GM12878 (cell line): ENCODE data around the gene OSCP1. TPM values are rescaled to one million over a fixed set of nuclear protein-coding genes. Genes with fewer than 3 reads are reported as not detected.

ENCODE experiments used
- ATAC-seq: fragments of 200-7000 bp; cut with Tn5 transposase; 3 replicates; pipeline ENCODE4 v1.9.1; 2020; ENCODE audit warnings: mild to moderate bottlenecking, moderate library complexity
- BruUV-seq: library from RNA; stranded (reverse); fragments of 400-500 nt; replicated peaks from 2 replicates; lab custom pipeline; 2021; lab: Mats Ljungman, UMichigan
- CTCF ChIA-PET: fragments of 300-600 bp; sonication (Branson Sonifier 250); formaldehyde crosslinking; extraction: SDS; loops from one replicate; lab custom pipeline; 2021; ENCODE audit warnings: inconsistent platforms; lab: Yijun Ruan, JAX
- POLR2A ChIA-PET: fragments of 350-600 bp; formaldehyde crosslinking; extraction: SDS; loops from one replicate; lab custom pipeline; 2021; ENCODE audit warnings: inconsistent platforms; lab: Charles Lee
- RAD21 ChIA-PET: fragments of 300-600 bp; sonication (Branson Sonifier 250); formaldehyde crosslinking; loops from one replicate; lab custom pipeline; 2023; ENCODE audit warnings: antibody characterized with exemption; ENCODE audit not compliant: unreplicated experiment; lab: Charles Lee
- SMC1A ChIA-PET: fragments of 300-600 bp; sonication (Branson Sonifier 250); formaldehyde crosslinking; loops from one replicate; lab custom pipeline; 2023; ENCODE audit not compliant: unreplicated experiment, uncharacterized antibody; lab: Charles Lee
- DNase-seq: peaks from one replicate; pipeline ENCODE4 v3.0.0-alpha.2; 2011; ENCODE audit warnings: low read depth, low spot score
- FAIRE-seq: peaks from 3 replicates; lab custom pipeline; 2011; peaks lifted over from hg19 to GRCh38; lab: Jason Lieb, UNC
- H2AFZ ChIP-seq: 2 replicates; pipeline ENCODE4 v1.6.0; 2011; ENCODE audit warnings: low read depth, low read length, control low read depth; ENCODE audit not compliant: control insufficient read depth
- H3K27ac ChIP-seq: 2 replicates; pipeline ENCODE4 v1.5.1; 2011; ENCODE audit warnings: control low read depth; ENCODE audit not compliant: control insufficient read depth, insufficient read depth
- H3K27me3 ChIP-seq, 2 experiments: replicated peaks in 1 of 2; 2 replicates each; pipeline versions ENCODE4 v1.6.0 to v1.6.1; 2011; ENCODE audit warnings: low read length in 1 of 2; ENCODE audit not compliant: control insufficient read depth in 2 of 2, insufficient read depth in 2 of 2
- H3K36me3 ChIP-seq, 2 experiments: 2 replicates each; pipeline ENCODE4 v1.5.1; 2011; ENCODE audit warnings: low read length in 1 of 2; ENCODE audit not compliant: control insufficient read depth in 2 of 2, insufficient read depth in 2 of 2
- H3K4me1 ChIP-seq: 2 replicates; pipeline ENCODE4 v1.6.1; 2011; ENCODE audit warnings: mild to moderate bottlenecking, low read length, moderate library complexity, mixed read lengths; ENCODE audit not compliant: control insufficient read depth, insufficient read depth
- H3K4me2 ChIP-seq: 2 replicates; pipeline ENCODE4 v1.6.0; 2011; ENCODE audit warnings: control low read depth; ENCODE audit not compliant: control insufficient read depth, insufficient read depth
- H3K4me3 ChIP-seq: fragments of 200-600 bp; sonication (generic); 2 replicates; pipeline ENCODE4 v1.5.1; 2016
- H3K79me2 ChIP-seq: 2 replicates; pipeline ENCODE4 v1.6.0; 2011; ENCODE audit warnings: low read length; ENCODE audit not compliant: control insufficient read depth, insufficient read depth
- H3K9ac ChIP-seq: 2 replicates; pipeline ENCODE4 v1.8.0; 2011; ENCODE audit warnings: low read length, control low read depth, mixed read lengths; ENCODE audit not compliant: control insufficient read depth, insufficient read depth
- H3K9me3 ChIP-seq: replicated peaks from 3 replicates; pipeline ENCODE4 v1.5.1; 2011; ENCODE audit warnings: mild to moderate bottlenecking, low read length; ENCODE audit not compliant: control insufficient read depth, insufficient read depth
- H4K20me1 ChIP-seq: 2 replicates; pipeline ENCODE4 v1.6.0; 2011; ENCODE audit not compliant: control insufficient read depth, insufficient read depth
- EP300 ChIP-seq, 2 experiments: fragments of 150-350 bp in 1 of 2; IDR thresholded peaks; 2 replicates each; pipeline ENCODE4 v1.6.1; 2011 to 2012; ENCODE audit warnings: low read depth in 2 of 2, low read length in 2 of 2, borderline replicate concordance in 1 of 2, improper control_type of control experiment in 1 of 2, inconsistent platforms in 1 of 2; ENCODE audit not compliant: control insufficient read depth in 1 of 2
- GATAD2B ChIP-seq: fragments of 450-650 bp; conservative IDR thresholded peaks from 2 replicates; pipeline ENCODE4 v1.6.1; 2017; ENCODE audit warnings: low read depth, mild to moderate bottlenecking, moderate library complexity
- SIX5 ChIP-seq: IDR thresholded peaks from 2 replicates; pipeline ENCODE4 v1.6.1; 2011; ENCODE audit warnings: mild to moderate bottlenecking, low read depth, low read length, moderate library complexity; ENCODE audit not compliant: severe bottlenecking
- SRF ChIP-seq, 2 experiments: IDR thresholded peaks; 2 replicates each; pipeline ENCODE4 v1.6.1; 2011; ENCODE audit warnings: low read depth in 2 of 2, low read length in 2 of 2, mild to moderate bottlenecking in 1 of 2, moderate library complexity in 1 of 2
- STAT1 ChIP-seq: fragments of 450-650 bp; conservative IDR thresholded peaks from 2 replicates; pipeline ENCODE4 v1.6.1; 2014; ENCODE audit warnings: antibody characterized with exemption, mild to moderate bottlenecking
- SUZ12 ChIP-seq: fragments of 200-600 bp; sonication (generic); IDR thresholded peaks from one replicate; pipeline ENCODE4 v1.6.1; 2018; ENCODE audit warnings: antibody characterized with exemption, mild to moderate bottlenecking; ENCODE audit not compliant: unreplicated experiment
- ZBED1 ChIP-seq: IDR thresholded peaks from 2 replicates; pipeline ENCODE4 v1.6.1; 2016; ENCODE audit warnings: borderline replicate concordance
- ZNF217 ChIP-seq: fragments of 450-650 bp; IDR thresholded peaks from 2 replicates; pipeline ENCODE4 v1.6.1; 2017; ENCODE audit warnings: antibody characterized with exemption, mild to moderate bottlenecking
- WGBS: methylation state at CpG from one replicate; pipeline ENCODE4 v1.1.6; 2016; ENCODE audit warnings: low lambda C conversion rate; ENCODE audit not compliant: insufficient replicate concordance, insufficient coverage; ENCODE audit errors: missing lambda C conversion rate; 5-methylcytosine and 5-hydroxymethylcytosine counted together
- in situ Hi-C: fragments of 300-500 bp; cut with MboI; formaldehyde crosslinking; loops from 9 replicates; pipeline ENCODE4 v1.14.3; 2018; ENCODE audit warnings: mixed read lengths
- intact Hi-C: fragments of 100-400 bp; cut with micrococcal nuclease; formaldehyde crosslinking; loops from one replicate; pipeline ENCODE4 v1.14.2; 2022; ENCODE audit not compliant: unreplicated experiment
- polyA plus RNA-seq, 11 experiments: library from polyadenylated mRNA; depleted of rRNA in 4 of 11; unstranded in 6 of 11; stranded (reverse) in 5 of 11; fragments of >200 nt; fragmentation: Nextera tagmentation in 4 of 11; fragmentation: Illumina TruSeq in 1 of 11; extraction: Ambion mirVana in 4 of 11; extraction: Trizol in 1 of 11; gene quantifications; 1 replicate in 1 of 11; 2 replicates in 10 of 11; pipeline versions ENCODE4 v1.2.1 to v1.2.3, GENCODE V29; 2011 to 2016; ENCODE audit warnings: inconsistent platforms in 2 of 11, missing spikeins in 2 of 11, low read depth in 1 of 11
- total RNA-seq, 4 experiments: library from RNA; depleted of rRNA in 3 of 4; stranded (reverse); fragments of >200 nt in 3 of 4; fragmentation: Illumina TruSeq in 1 of 4; extraction: Trizol in 1 of 4; gene quantifications; 2 replicates each; pipeline versions ENCODE4 v1.2.1 to v1.2.3, GENCODE V29; 2013 to 2021
- TF ChIP-seq, protein P1 (sequence below): fragments of 450-650 bp; IDR thresholded peaks from 2 replicates; pipeline ENCODE4 v1.6.1; 2016; ENCODE audit warnings: mild to moderate bottlenecking, moderate library complexity, borderline replicate concordance
- TF ChIP-seq, protein P2 (sequence below): IDR thresholded peaks from 2 replicates; pipeline ENCODE4 v1.6.1; 2011; ENCODE audit warnings: borderline replicate concordance, low read depth, mild to moderate bottlenecking, moderate library complexity, low read length; ENCODE audit not compliant: insufficient read depth, poor library complexity, severe bottlenecking

OSCP1 gene
- total and polyA plus RNA-seq, 10 of the 15 experiments (the other 5 are each of a cell fraction or from before 2014, with no cell fraction given), result 1.8 to 5.9 (median 3.0) TPM

DNA sequence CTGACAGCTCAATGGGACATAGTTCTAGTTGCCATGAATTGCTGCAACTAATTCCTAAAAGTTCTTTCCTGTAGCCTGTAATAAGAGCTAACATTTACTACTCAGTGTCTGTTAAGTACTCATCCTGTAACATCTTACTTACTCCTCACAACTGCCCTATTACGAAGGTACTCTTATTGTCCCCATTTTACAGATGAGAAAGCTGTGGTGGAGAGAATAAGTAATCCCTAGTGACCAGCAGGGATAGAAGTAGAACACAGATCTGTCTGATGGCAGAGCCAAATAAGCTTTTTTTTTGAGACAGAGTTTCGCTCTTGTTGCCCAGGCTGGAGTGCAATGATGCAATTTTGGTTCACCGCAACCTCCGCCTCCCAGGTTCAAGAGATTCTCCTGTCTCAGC, 67.6 kb downstream of the OSCP1 start:
- ChIA-PET RAD21 (interaction anchor here (1.4 to 1.5 kb wide), 2 partner anchors 14 to 40 kb away, joined by 3 to 7 read pairs; no protein-coding TSS in a partner anchor), SMC1A (interaction anchor here (1.0 to 1.3 kb wide), 3 partner anchors 26 to 39 kb away, joined by 3 to 4 read pairs (median 4); no protein-coding TSS in a partner anchor)
- peaks cover 62% of the 10 kb centered on the region for H3K79me2 ChIP-seq
- ATAC-seq, result no peak
- TF ChIP-seq, protein P1, sequence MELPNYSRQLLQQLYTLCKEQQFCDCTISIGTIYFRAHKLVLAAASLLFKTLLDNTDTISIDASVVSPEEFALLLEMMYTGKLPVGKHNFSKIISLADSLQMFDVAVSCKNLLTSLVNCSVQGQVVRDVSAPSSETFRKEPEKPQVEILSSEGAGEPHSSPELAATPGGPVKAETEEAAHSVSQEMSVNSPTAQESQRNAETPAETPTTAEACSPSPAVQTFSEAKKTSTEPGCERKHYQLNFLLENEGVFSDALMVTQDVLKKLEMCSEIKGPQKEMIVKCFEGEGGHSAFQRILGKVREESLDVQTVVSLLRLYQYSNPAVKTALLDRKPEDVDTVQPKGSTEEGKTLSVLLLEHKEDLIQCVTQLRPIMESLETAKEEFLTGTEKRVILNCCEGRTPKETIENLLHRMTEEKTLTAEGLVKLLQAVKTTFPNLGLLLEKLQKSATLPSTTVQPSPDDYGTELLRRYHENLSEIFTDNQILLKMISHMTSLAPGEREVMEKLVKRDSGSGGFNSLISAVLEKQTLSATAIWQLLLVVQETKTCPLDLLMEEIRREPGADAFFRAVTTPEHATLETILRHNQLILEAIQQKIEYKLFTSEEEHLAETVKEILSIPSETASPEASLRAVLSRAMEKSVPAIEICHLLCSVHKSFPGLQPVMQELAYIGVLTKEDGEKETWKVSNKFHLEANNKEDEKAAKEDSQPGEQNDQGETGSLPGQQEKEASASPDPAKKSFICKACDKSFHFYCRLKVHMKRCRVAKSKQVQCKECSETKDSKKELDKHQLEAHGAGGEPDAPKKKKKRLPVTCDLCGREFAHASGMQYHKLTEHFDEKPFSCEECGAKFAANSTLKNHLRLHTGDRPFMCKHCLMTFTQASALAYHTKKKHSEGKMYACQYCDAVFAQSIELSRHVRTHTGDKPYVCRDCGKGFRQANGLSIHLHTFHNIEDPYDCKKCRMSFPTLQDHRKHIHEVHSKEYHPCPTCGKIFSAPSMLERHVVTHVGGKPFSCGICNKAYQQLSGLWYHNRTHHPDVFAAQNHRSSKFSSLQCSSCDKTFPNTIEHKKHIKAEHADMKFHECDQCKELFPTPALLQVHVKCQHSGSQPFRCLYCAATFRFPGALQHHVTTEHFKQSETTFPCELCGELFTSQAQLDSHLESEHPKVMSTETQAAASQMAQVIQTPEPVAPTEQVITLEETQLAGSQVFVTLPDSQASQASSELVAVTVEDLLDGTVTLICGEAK, result no peak
- TF ChIP-seq STAT1, result no peak
- no peak for TF ChIP-seq GATAD2B
- TF ChIP-seq, protein P2, sequence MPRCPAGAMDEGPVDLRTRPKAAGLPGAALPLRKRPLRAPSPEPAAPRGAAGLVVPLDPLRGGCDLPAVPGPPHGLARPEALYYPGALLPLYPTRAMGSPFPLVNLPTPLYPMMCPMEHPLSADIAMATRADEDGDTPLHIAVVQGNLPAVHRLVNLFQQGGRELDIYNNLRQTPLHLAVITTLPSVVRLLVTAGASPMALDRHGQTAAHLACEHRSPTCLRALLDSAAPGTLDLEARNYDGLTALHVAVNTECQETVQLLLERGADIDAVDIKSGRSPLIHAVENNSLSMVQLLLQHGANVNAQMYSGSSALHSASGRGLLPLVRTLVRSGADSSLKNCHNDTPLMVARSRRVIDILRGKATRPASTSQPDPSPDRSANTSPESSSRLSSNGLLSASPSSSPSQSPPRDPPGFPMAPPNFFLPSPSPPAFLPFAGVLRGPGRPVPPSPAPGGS, result no peak
- no peak for TF ChIP-seq SRF (IDR thresholded peaks at IDR 0.05; ENCODE audit: low read depth in 2 of 2, low read length in 2 of 2)
- no peak for TF ChIP-seq ZNF217
- TF ChIP-seq ZBED1, result no peak
- TF ChIP-seq SUZ12, result no peak
- no peak for TF ChIP-seq SIX5
- TF ChIP-seq EP300 (IDR thresholded peaks at IDR 0.05; ENCODE audit: borderline replicate concordance in 1 of 2, control insufficient read depth in 1 of 2, low read depth in 2 of 2, low read length in 2 of 2), result no peak
- TF ChIP-seq, all 136 proteins: peak for 0
- Histone ChIP-seq H3K27ac (no peak overlapping the region), H3K9me3 (no peaks in the 10 kb centered on the region; the same call in 2 of the 3 replicates), H3K4me1 (peaks cover 20% of the 10 kb centered on the region), H3K36me3 (0 out of 4 replicates have a peak, but pooled peaks cover 0 to 7% of the 10 kb centered on the region in 2 experiments), H2AFZ (no peak overlapping the region), H3K4me2 (no peak overlapping the region), H3K27me3 (no peaks in the 10 kb centered on the region), H3K4me3 (no peak overlapping the region; the same call in 1 of the 2 replicates), H3K9ac (no peak overlapping the region), H4K20me1 (no peaks in the 10 kb centered on the region)
- no TSS peak for BruUV-seq
- no peak for FAIRE-seq
- POLR2A ChIA-PET, result interaction anchor here (0.8 to 4.4 kb wide), 3 partner anchors 8 to 17 kb away, joined by 3 to 44 read pairs (median 3); partner anchors contain the start of gene LSM10
- WGBS, result 95% methylated on average over 4 of the region's 4 CpGs
- intact Hi-C loops (loop anchor here (10.0 kb wide), 2 partner anchors 158 to 228 kb away; partner anchors contain the start of genes MAP7D1 and THRAP3), in situ Hi-C loops (no loop called here)
- no peak for DNase-seq
- CTCF ChIA-PET, result interaction anchor here (1.2 to 2.8 kb wide), 3 partner anchors 15 to 40 kb away, joined by 4 to 16 read pairs (median 5); partner anchors contain the start of gene LSM10
